Keratinocyte (primary cell): ENCODE measurements around the gene STXBP3. TPM values are rescaled to one million over a fixed set of nuclear protein-coding genes. Genes with fewer than 3 reads are reported as not detected.

ENCODE experiments used
- DNase-seq: peaks from one replicate; pipeline ENCODE4 v3.0.0-alpha.2; 2011; ENCODE audit warnings: low read depth, missing footprints, low spot score
- FAIRE-seq: peaks from 2 replicates; lab custom pipeline; 2011; peaks lifted over from hg19 to GRCh38; lab: Jason Lieb, UNC
- H2AFZ ChIP-seq: 2 replicates; pipeline ENCODE4 v1.6.0; 2012; ENCODE audit warnings: low read length, control low read depth, inconsistent platforms; ENCODE audit not compliant: control insufficient read depth
- H3K27ac ChIP-seq: 2 replicates; pipeline ENCODE4 v1.5.1; 2011; ENCODE audit warnings: low read length; ENCODE audit not compliant: control insufficient read depth, insufficient read depth
- H3K27me3 ChIP-seq: 3 replicates; pipeline ENCODE4 v1.6.0; 2011; ENCODE audit warnings: low read length; ENCODE audit not compliant: control insufficient read depth, insufficient read depth; ENCODE audit errors: extremely low read depth
- H3K36me3 ChIP-seq, 2 experiments: 2 replicates in 1 of 2; 3 replicates in 1 of 2; pipeline ENCODE4 v1.5.1; 2011; ENCODE audit warnings: low read length in 2 of 2, mild to moderate bottlenecking in 1 of 2; ENCODE audit not compliant: control insufficient read depth in 2 of 2, insufficient read depth in 2 of 2; ENCODE audit errors: extremely low read depth in 1 of 2
- H3K4me1 ChIP-seq: 3 replicates; pipeline ENCODE4 v1.5.1; 2011; ENCODE audit warnings: low read length; ENCODE audit not compliant: control insufficient read depth, insufficient read depth; ENCODE audit errors: extremely low read depth
- H3K4me2 ChIP-seq: 3 replicates; pipeline ENCODE4 v1.6.0; 2011; ENCODE audit warnings: low read depth, low read length; ENCODE audit not compliant: control insufficient read depth, insufficient read depth; ENCODE audit errors: extremely low read depth
- H3K4me3 ChIP-seq, 3 experiments: fragments of 200-600 bp in 1 of 3; sonication (generic) in 1 of 3; 2 replicates in 2 of 3; 3 replicates in 1 of 3; pipeline ENCODE4 v1.5.1; 2011 to 2016; ENCODE audit warnings: low read length in 3 of 3, mild to moderate bottlenecking in 3 of 3, control low read depth in 2 of 3, inconsistent platforms in 1 of 3, low read depth in 1 of 3, mixed read lengths in 1 of 3, mixed run types in 1 of 3, moderate library complexity in 1 of 3; ENCODE audit not compliant: control insufficient read depth in 2 of 3, insufficient read depth in 2 of 3; ENCODE audit errors: extremely low read depth in 1 of 3
- H3K79me2 ChIP-seq: 2 replicates; pipeline ENCODE4 v1.6.0; 2012; ENCODE audit warnings: low read length; ENCODE audit not compliant: control insufficient read depth, insufficient read depth
- H3K9ac ChIP-seq: 3 replicates; pipeline ENCODE4 v1.6.0; 2011; ENCODE audit warnings: low read length; ENCODE audit not compliant: control insufficient read depth, insufficient read depth; ENCODE audit errors: extremely low read depth
- H3K9me1 ChIP-seq: 3 replicates; pipeline ENCODE4 v1.6.0; 2011; ENCODE audit warnings: low read length; ENCODE audit not compliant: control insufficient read depth, insufficient read depth; ENCODE audit errors: extremely low read depth
- H3K9me3 ChIP-seq: 2 replicates; pipeline ENCODE4 v1.5.1; 2012; ENCODE audit warnings: low read depth, low read length; ENCODE audit not compliant: control insufficient read depth
- H4K20me1 ChIP-seq: 3 replicates; pipeline ENCODE4 v1.6.0; 2011; ENCODE audit warnings: low read length; ENCODE audit not compliant: control insufficient read depth, insufficient read depth; ENCODE audit errors: extremely low read depth
- CTCF ChIP-seq, 3 experiments: IDR thresholded peaks in 1 of 3; conservative IDR thresholded peaks in 1 of 3; optimal IDR thresholded peaks in 1 of 3; 2 replicates in 2 of 3; 3 replicates in 1 of 3; pipeline versions ENCODE3 to v1.5.1; 2011; ENCODE audit warnings: low read length in 3 of 3, mild to moderate bottlenecking in 3 of 3, moderate library complexity in 2 of 3, control low read depth in 1 of 3, inconsistent platforms in 1 of 3; ENCODE audit not compliant: insufficient read depth in 2 of 3; ENCODE audit errors: extremely low read depth in 1 of 3
- EZH2 ChIP-seq: IDR thresholded peaks from one replicate; pipeline ENCODE4 v1.6.1; 2012; ENCODE audit warnings: inconsistent platforms, mild to moderate bottlenecking, low read length, moderate library complexity
- dilution Hi-C: fragments of 300-500 bp; cut with MboI; formaldehyde crosslinking; loops from one replicate; pipeline ENCODE4 v1.7.0; 2020; ENCODE audit warnings: low sequenced_read_pairs; ENCODE audit not compliant: extremely low pct_ligation_motif_present
- polyA plus RNA-seq, 5 experiments: library from polyadenylated mRNA; depleted of rRNA in 3 of 5; stranded (reverse) in 3 of 5; stranded (forward) in 1 of 5; unstranded in 1 of 5; fragments of >200 nt; gene quantifications; 1 replicate in 1 of 5; 2 replicates in 3 of 5; 3 replicates in 1 of 5; pipeline versions ENCODE4 v1.2.1 to v1.2.3, GENCODE V29; 2011 to 2012; ENCODE audit warnings: missing spikeins in 2 of 5, low read depth in 1 of 5, low replicate concordance in 1 of 5

STXBP3 gene
- polyA plus RNA-seq, 1 donor (not counting 4 experiments of a cell fraction or from before 2014, with no cell fraction given): 36.3 TPM

DNA sequence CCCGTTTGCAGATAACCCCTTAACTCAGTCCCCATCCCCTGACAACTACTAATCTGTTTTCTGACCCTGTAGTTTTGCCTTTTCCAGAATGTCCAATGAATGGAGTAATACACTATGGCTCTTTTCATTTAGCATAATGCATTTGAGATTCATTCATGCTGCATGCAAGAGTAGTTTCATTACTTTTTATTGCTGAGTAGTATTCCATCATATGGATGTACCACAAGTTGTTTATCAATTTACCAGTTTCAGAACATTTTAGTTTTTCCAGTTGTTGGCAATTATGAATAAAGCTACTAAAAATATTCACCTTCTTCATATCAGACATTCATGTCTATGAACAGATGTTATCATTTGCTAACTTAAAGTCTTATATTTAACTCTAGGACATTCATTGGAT lies 45.3 kb downstream of the STXBP3 start:
- Histone ChIP-seq H3K27ac (no peak overlapping the region), H3K27me3 (no peaks in the 10 kb centered on the region), H3K4me3 (no peak overlapping the region), H3K36me3 (peaks cover 10 to 13% of the 10 kb centered on the region in 2 experiments), H3K4me1 (no peaks in the 10 kb centered on the region), H3K9me1 (no peaks in the 10 kb centered on the region), H3K9me3 (no peaks in the 10 kb centered on the region), H3K79me2 (no peaks in the 10 kb centered on the region), H2AFZ (no peak overlapping the region), H3K4me2 (no peak overlapping the region), H3K9ac (no peak overlapping the region), H4K20me1 (no peaks in the 10 kb centered on the region)
- no peak for DNase-seq
- dilution Hi-C loops: loop anchor here (25.0 kb wide), 1 partner anchor 121 kb away; no protein-coding TSS in a partner anchor
- TF ChIP-seq CTCF (optimal IDR thresholded peaks at IDR 0.05 in 1 of 3, IDR thresholded peaks at IDR 0.05 in 1 of 3, conservative IDR thresholded peaks at IDR 0.05 in 1 of 3; ENCODE audit: extremely low read depth in 1 of 3, insufficient read depth in 2 of 3, low read length in 3 of 3) (no peak), EZH2 (no peak)
- FAIRE-seq: no peak

DNA sequence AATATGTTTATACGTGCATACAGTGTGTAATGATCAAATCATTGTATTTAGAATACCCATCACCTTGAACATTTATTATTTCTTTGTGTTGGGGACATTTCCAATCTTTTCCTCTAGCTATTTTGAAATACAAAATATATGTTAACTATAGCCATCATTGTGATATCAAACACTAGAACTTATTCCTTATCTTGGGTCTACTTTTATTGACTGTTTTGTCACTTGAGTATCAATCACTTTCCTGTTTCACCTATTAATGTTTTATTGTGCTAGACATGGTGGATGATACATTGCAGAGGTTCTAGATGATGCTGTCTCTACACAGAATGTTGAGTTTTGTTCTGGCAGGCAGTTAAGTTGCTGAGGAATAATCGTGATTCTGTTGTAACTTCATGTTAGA lies 45.9 kb downstream of the STXBP3 start:
- Histone ChIP-seq H3K36me3 (peaks cover 11 to 13% of the 10 kb centered on the region in 2 experiments), H3K4me3 (no peak overlapping the region), H3K4me1 (no peaks in the 10 kb centered on the region), H3K27ac (no peak overlapping the region), H3K27me3 (no peaks in the 10 kb centered on the region), H3K9me1 (no peaks in the 10 kb centered on the region), H2AFZ (no peak overlapping the region), H3K4me2 (no peak overlapping the region), H3K9ac (no peak overlapping the region), H3K9me3 (no peaks in the 10 kb centered on the region), H3K79me2 (no peaks in the 10 kb centered on the region), H4K20me1 (no peaks in the 10 kb centered on the region)
- no peak for FAIRE-seq
- TF ChIP-seq EZH2 (no peak), CTCF (optimal IDR thresholded peaks at IDR 0.05 in 1 of 3, IDR thresholded peaks at IDR 0.05 in 1 of 3, conservative IDR thresholded peaks at IDR 0.05 in 1 of 3; ENCODE audit: extremely low read depth in 1 of 3, insufficient read depth in 2 of 3, low read length in 3 of 3) (no peak)
- dilution Hi-C loops: loop anchor here (25.0 kb wide), 1 partner anchor 120 kb away; no protein-coding TSS in a partner anchor
- no peak for DNase-seq
